ENCODE data around the gene IQUB.
"Not testable (repeated sequence)": the region's sequence is repeated elsewhere in the genome, so short reads cannot be mapped to it uniquely, and the experiment has no call there.

The IQUB gene

DNA sequence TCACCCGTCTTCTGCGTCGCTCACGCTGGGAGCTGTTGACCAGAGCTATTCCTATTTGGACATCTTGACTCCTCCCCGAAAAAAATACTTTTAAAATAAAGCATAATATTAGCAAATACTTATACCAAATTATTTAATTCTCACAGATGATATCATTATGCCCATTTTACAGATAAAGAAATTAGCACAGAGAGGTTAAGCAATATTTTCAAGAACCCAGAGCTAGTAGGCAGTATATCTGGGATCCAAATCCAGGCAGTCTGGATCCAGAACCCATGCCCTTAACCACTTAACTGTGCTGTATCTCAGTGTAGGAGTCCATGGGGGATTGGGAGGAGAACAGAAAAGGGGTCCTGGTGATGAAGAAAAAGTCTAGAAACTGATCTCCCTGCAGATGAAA lies 6.1 kb downstream of the IQUB start:
- H3K9me3 ChIP-seq (ENCODE audit: control insufficient read depth, insufficient read depth, low read length), result no peaks in the 10 kb centered on the region
- H3K79me2 ChIP-seq (ENCODE audit: control insufficient read depth, low read length), result no peaks in the 10 kb centered on the region
- H3F3A ChIP-seq (ENCODE audit: control insufficient read depth, insufficient read depth), result no peaks in the 10 kb centered on the region
- no peaks in the 10 kb centered on the region for H4K20me1 ChIP-seq (ENCODE audit: control insufficient read depth, insufficient read depth, low read depth, low read length)
- peaks cover 7% of the 10 kb centered on the region for H3K27me3 ChIP-seq (ENCODE audit: control insufficient read depth, low read length)
- H3K4me3 ChIP-seq (ENCODE audit: low read length), result no peak overlapping the region
- no peak overlapping the region for H3K4me2 ChIP-seq (ENCODE audit: low read length)
- no peak overlapping the region for H3K27ac ChIP-seq (ENCODE audit: low read depth, low read length)
- H3K36me3 ChIP-seq (ENCODE audit: control insufficient read depth, low read length), result no peaks in the 10 kb centered on the region
- H3K4me1 ChIP-seq (ENCODE audit: control insufficient read depth, low read length), result no peaks in the 10 kb centered on the region
- H3K9me2 ChIP-seq (replicated peaks; ENCODE audit: control insufficient read depth, low read length), result no peaks in the 10 kb centered on the region
- no peak for TF ChIP-seq EZH2phosphoT487 (IDR thresholded peaks at IDR 0.05; ENCODE audit: borderline replicate concordance, low read length)
- TF ChIP-seq, protein P1, sequence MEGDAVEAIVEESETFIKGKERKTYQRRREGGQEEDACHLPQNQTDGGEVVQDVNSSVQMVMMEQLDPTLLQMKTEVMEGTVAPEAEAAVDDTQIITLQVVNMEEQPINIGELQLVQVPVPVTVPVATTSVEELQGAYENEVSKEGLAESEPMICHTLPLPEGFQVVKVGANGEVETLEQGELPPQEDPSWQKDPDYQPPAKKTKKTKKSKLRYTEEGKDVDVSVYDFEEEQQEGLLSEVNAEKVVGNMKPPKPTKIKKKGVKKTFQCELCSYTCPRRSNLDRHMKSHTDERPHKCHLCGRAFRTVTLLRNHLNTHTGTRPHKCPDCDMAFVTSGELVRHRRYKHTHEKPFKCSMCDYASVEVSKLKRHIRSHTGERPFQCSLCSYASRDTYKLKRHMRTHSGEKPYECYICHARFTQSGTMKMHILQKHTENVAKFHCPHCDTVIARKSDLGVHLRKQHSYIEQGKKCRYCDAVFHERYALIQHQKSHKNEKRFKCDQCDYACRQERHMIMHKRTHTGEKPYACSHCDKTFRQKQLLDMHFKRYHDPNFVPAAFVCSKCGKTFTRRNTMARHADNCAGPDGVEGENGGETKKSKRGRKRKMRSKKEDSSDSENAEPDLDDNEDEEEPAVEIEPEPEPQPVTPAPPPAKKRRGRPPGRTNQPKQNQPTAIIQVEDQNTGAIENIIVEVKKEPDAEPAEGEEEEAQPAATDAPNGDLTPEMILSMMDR (IDR thresholded peaks at IDR 0.05; ENCODE audit: low read depth, low read length, poor library complexity, severe bottlenecking), result no peak

DNA sequence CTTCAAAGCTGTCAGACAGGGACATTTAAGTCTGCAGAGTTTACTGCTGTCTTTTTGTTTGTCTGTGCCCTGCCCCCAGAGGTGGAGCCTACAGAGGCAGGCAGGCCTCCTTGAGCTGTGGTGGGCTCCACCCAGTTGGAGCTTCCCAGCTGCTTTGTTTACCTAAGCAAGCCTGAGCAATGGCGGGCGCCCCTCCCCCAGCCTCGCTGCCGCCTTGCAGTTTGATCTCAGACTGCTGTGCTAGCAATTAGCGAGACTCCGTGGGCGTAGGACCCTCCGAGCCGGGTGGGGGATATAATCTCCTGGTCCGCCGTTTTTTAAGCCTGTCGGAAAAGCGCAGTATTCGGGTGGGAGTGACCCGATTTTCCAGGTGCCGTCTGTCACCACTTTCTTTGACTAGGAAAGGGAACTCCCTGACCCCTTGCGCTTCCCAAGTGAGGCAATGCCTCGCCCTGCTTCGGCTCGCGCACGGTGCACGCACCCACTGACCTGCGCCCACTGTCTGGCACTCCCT lies 6.6 kb downstream of the IQUB start:
- not testable (repeated sequence) for H3K9me3 ChIP-seq (ENCODE audit: control insufficient read depth, insufficient read depth, low read length); H3K4me2 ChIP-seq (ENCODE audit: low read length); H3F3A ChIP-seq (ENCODE audit: control insufficient read depth, insufficient read depth); H3K9me2 ChIP-seq (replicated peaks; ENCODE audit: control insufficient read depth, low read length); H3K79me2 ChIP-seq (ENCODE audit: control insufficient read depth, low read length); H3K4me3 ChIP-seq (ENCODE audit: low read length); H4K20me1 ChIP-seq (ENCODE audit: control insufficient read depth, insufficient read depth, low read depth, low read length); H3K4me1 ChIP-seq (ENCODE audit: control insufficient read depth, low read length); H3K27me3 ChIP-seq (ENCODE audit: control insufficient read depth, low read length); H3K36me3 ChIP-seq (ENCODE audit: control insufficient read depth, low read length); H3K27ac ChIP-seq (ENCODE audit: low read depth, low read length)

DNA sequence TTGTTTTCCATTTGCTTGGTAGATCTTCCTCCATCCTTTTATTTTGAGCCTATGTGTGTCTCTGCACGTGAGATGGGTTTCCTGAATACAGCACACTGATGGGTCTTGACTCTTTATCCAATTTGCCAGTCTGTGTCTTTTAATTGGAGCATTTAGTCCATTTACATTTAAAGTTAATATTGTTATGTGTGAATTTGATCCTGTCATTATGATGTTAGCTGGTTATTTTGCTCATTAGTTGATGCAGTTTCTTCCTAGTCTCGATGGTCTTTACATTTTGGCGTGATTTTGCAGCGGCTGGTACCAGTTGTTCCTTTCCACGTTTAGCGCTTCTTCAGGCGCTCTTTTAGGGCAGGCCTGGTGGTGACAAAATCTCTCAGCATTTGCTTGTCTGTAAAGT lies 7.9 kb downstream of the IQUB start:
- not testable (repeated sequence) for H3K4me2 ChIP-seq (ENCODE audit: low read length); H3K4me1 ChIP-seq (ENCODE audit: control insufficient read depth, low read length); H3K27me3 ChIP-seq (ENCODE audit: control insufficient read depth, low read length); H3K36me3 ChIP-seq (ENCODE audit: control insufficient read depth, low read length); H3K9me2 ChIP-seq (replicated peaks; ENCODE audit: control insufficient read depth, low read length); H3F3A ChIP-seq (ENCODE audit: control insufficient read depth, insufficient read depth); H4K20me1 ChIP-seq (ENCODE audit: control insufficient read depth, insufficient read depth, low read depth, low read length); H3K79me2 ChIP-seq (ENCODE audit: control insufficient read depth, low read length); H3K9me3 ChIP-seq (ENCODE audit: control insufficient read depth, insufficient read depth, low read length); H3K27ac ChIP-seq (ENCODE audit: low read depth, low read length); H3K4me3 ChIP-seq (ENCODE audit: low read length)

DNA sequence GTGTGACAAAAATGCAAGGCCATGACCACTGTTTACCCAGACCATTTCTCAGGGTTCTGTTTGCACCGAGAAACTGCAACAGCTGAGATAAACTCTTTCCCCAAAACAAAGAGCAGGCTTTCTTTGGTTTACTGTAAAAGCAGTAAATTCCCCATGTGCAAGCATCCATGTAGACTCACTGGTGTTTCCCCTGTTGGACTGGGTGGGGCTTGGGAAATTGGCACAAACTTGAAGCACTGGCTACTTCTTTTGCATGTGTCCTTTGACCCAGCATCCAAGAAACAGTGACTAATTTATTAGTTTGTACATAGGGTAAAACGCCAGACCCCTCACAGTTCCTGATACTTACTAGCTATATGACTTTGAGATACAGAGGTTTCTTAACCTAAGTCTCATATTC lies 12.3 kb downstream of the IQUB start:
- 0 out of 2 replicates have a peak, but pooled peaks cover 2% of the 10 kb centered on the region for H3K27me3 ChIP-seq (ENCODE audit: control insufficient read depth, low read length)
- H3K9me2 ChIP-seq (replicated peaks; ENCODE audit: control insufficient read depth, low read length), result no peaks in the 10 kb centered on the region
- no peak for TF ChIP-seq EZH2phosphoT487 (IDR thresholded peaks at IDR 0.05; ENCODE audit: borderline replicate concordance, low read length)
- TF ChIP-seq, protein P1 (IDR thresholded peaks at IDR 0.05; ENCODE audit: low read depth, low read length, poor library complexity, severe bottlenecking), result no peak
- H3K4me2 ChIP-seq (ENCODE audit: low read length), result no peak overlapping the region
- no peaks in the 10 kb centered on the region for H4K20me1 ChIP-seq (ENCODE audit: control insufficient read depth, insufficient read depth, low read depth, low read length)
- H3K27ac ChIP-seq (ENCODE audit: low read depth, low read length), result no peak overlapping the region
- H3K9me3 ChIP-seq (ENCODE audit: control insufficient read depth, insufficient read depth, low read length), result no peaks in the 10 kb centered on the region
- H3K4me3 ChIP-seq (ENCODE audit: low read length), result no peak overlapping the region
- no peaks in the 10 kb centered on the region for H3K79me2 ChIP-seq (ENCODE audit: control insufficient read depth, low read length)
- H3F3A ChIP-seq (ENCODE audit: control insufficient read depth, insufficient read depth), result no peaks in the 10 kb centered on the region
- H3K4me1 ChIP-seq (ENCODE audit: control insufficient read depth, low read length), result no peaks in the 10 kb centered on the region
- H3K36me3 ChIP-seq (ENCODE audit: control insufficient read depth, low read length), result no peaks in the 10 kb centered on the region

All from DOHH2 (cell line).